ENCODE data around the gene DGKG.

DGKG gene

DNA sequence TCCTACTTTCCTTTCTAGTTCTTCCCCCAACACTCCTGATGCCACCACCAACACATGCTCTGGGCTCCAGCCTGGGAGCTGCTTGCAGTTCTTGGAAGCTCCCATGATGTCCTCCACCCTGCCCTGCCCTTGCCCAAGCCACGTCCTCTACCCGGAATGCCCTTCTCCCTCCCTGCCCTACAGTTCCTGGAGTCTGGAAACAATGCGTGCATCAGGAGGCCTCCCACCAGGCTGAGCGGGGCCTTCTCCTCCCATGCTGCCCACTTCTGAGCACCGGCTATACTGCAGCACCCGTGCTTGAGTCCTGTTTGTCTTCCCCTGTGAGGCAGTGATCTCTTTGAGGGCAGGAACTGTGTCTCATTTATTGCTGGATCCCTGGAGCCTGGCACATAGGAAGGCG lies 44.6 kb downstream of the DGKG start:
- H3K9me3 ChIP-seq: no peaks in the 10 kb centered on the region
- DNase-seq: no peak
- TF ChIP-seq CTCF (IDR thresholded peaks at IDR 0.05): no peak
- peaks cover 9 to 16% (median 10%) of the 10 kb centered on the region in 3 donors for H3K36me3 ChIP-seq
- intact Hi-C loops (cut with DNase I; ENCODE audit: low total_unique reads): no loop called here
- H3K4me3 ChIP-seq: no peak overlapping the region
- H3K27me3 ChIP-seq: no peaks in the 10 kb centered on the region
- no peaks in the 10 kb centered on the region for H3K4me1 ChIP-seq
- H3K27ac ChIP-seq: no peak overlapping the region

- Histone ChIP-seq H3K27ac (no peak overlapping the region), H3K27me3 (no peaks in the 10 kb centered on the region), H3K36me3 (peaks cover 9 to 16% (median 10%) of the 10 kb centered on the region in 3 donors), H3K4me3 (no peak overlapping the region), H3K9me3 (no peaks in the 10 kb centered on the region), H3K4me1 (no peaks in the 10 kb centered on the region)
- no peak for DNase-seq
- intact Hi-C loops (cut with DNase I; ENCODE audit: low total_unique reads): no loop called here
- no peak for TF ChIP-seq CTCF (IDR thresholded peaks at IDR 0.05)
These were observed 45.3 kb downstream of the DGKG start for GRCh38 chr3:186316666-186317260.

DNA sequence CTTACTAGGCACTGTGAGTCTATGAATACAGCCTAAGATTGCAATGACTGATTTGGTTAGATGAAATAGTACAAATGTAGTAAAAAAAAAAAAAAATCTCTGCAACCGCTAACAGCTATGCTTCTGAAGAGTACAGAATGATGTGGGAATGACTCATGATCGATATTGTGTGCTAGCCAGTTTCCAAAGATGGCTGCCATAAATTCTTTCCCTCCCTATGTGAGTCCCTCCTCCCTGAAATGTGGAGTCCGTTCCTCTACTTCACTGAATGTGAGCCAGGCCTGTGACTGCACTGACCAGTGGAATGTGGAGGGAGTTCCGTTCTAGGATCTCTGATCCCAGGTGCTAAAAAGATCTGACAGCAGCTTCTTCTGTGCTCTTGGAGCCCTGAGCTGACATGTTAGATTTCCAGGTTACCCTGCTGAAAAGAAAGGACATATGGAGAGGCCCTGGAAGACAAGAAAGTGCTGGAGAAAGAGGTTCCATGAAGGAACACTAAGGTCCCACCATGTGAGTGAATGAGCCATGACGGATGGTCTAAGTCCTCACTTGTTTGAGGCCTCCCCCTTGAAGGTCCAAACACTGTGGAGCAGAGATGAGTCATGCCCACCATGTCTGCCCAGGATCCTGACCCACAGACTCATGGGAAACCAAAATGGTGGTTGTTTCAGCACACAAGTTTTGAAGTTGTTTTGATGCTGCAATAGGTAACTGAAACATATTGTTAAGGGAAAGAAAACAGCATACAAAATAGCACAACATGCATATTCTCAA lies 46.3 kb downstream of the DGKG start:
- no peak for DNase-seq
- intact Hi-C loops (cut with DNase I; ENCODE audit: low total_unique reads): no loop called here
- Histone ChIP-seq H3K4me1 (no peaks in the 10 kb centered on the region), H3K9me3 (no peaks in the 10 kb centered on the region), H3K27me3 (no peaks in the 10 kb centered on the region), H3K27ac (no peak overlapping the region), H3K4me3 (no peak overlapping the region), H3K36me3 (peaks cover 9 to 16% (median 10%) of the 10 kb centered on the region in 3 donors)
- TF ChIP-seq CTCF (IDR thresholded peaks at IDR 0.05): no peak

- Histone ChIP-seq H3K27me3 (no peaks in the 10 kb centered on the region), H3K4me1 (no peaks in the 10 kb centered on the region), H3K4me3 (no peak overlapping the region), H3K36me3 (peaks cover 8 to 15% (median 9%) of the 10 kb centered on the region in 3 donors), H3K27ac (no peak overlapping the region), H3K9me3 (no peaks in the 10 kb centered on the region)
- no peak for TF ChIP-seq CTCF (IDR thresholded peaks at IDR 0.05)
- intact Hi-C loops (cut with DNase I; ENCODE audit: low total_unique reads): no loop called here
- DNase-seq: no peak
These were observed 47.1 kb downstream of the DGKG start for GRCh38 chr3:186314896-186315295.

- DNase-seq: no peak
- H3K27me3 ChIP-seq: no peaks in the 10 kb centered on the region
- TF ChIP-seq CTCF (IDR thresholded peaks at IDR 0.05): no peak
- no peak overlapping the region for H3K27ac ChIP-seq
- no peak overlapping the region for H3K4me3 ChIP-seq
- no peaks in the 10 kb centered on the region for H3K4me1 ChIP-seq
- no peaks in the 10 kb centered on the region for H3K9me3 ChIP-seq
- intact Hi-C loops (cut with DNase I; ENCODE audit: low total_unique reads): no loop called here
- peaks cover 0 to 2% (median 0%) of the 10 kb centered on the region in 3 donors for H3K36me3 ChIP-seq
These were observed 50.6 kb downstream of the DGKG start for GRCh38 chr3:186311441-186311840.

All from tibial artery (tissue), 4 donors.